IMR-90 (cell line): ENCODE results near the gene TPMT. TPM values are rescaled to one million over a fixed set of nuclear protein-coding genes. Genes with fewer than 3 reads are reported as not detected.
A peak's percentile ranks its signal among the peaks of the same experiment; 100 is the strongest.

Source experiments
- ATAC-seq: fragments of 200-7000 bp; cut with Tn5 transposase; 2 replicates; pipeline ENCODE4 v1.9.1; 2020; ENCODE audit warnings: low read depth, mild to moderate bottlenecking, moderate library complexity
- BruUV-seq: library from RNA; stranded (reverse); fragments of 400-500 nt; replicated peaks from 2 replicates; lab custom pipeline; 2021; lab: Mats Ljungman, UMichigan
- CTCF ChIA-PET: fragments of 300-600 bp; formaldehyde crosslinking; extraction: SDS; loops from one replicate; lab custom pipeline; 2021; ENCODE audit warnings: antibody characterized with exemption; lab: Yijun Ruan, JAX
- POLR2A ChIA-PET: fragments of 300-600 bp; sonication (Branson Sonifier 250); formaldehyde crosslinking; loops from one replicate; lab custom pipeline; 2022; ENCODE audit warnings: antibody characterized with exemption; ENCODE audit not compliant: unreplicated experiment; lab: Charles Lee
- DNase-seq: peaks from one replicate; pipeline ENCODE4 v3.0.0; 2013
- H2AFZ ChIP-seq: replicated peaks from 2 replicates; pipeline ENCODE3; 2013; ENCODE audit warnings: low read length, mild to moderate bottlenecking; ENCODE audit not compliant: poor library complexity
- H2AK5ac ChIP-seq: 2 replicates; pipeline ENCODE4 v1.6.1; 2013; ENCODE audit warnings: low read depth, low read length, inconsistent platforms
- H2AK9ac ChIP-seq: replicated peaks from 2 replicates; pipeline ENCODE3; 2013; ENCODE audit warnings: mild to moderate bottlenecking, low read depth, low read length, moderate library complexity; ENCODE audit not compliant: poor library complexity
- H2BK120ac ChIP-seq: 2 replicates; pipeline ENCODE4 v1.6.1; 2013; ENCODE audit warnings: low read depth, low read length, inconsistent platforms
- H2BK15ac ChIP-seq: 3 replicates; pipeline ENCODE4 v1.6.1; 2013; ENCODE audit warnings: low read depth, low read length, inconsistent platforms
- H2BK20ac ChIP-seq: 2 replicates; pipeline ENCODE4 v1.6.1; 2013; ENCODE audit warnings: low read depth, mild to moderate bottlenecking, inconsistent platforms, low read length, moderate library complexity
- H2BK5ac ChIP-seq: 2 replicates; pipeline ENCODE4 v1.6.1; 2013; ENCODE audit warnings: mild to moderate bottlenecking, low read depth, low read length, inconsistent platforms; ENCODE audit not compliant: poor library complexity, severe bottlenecking
- H3K14ac ChIP-seq: replicated peaks from 2 replicates; pipeline ENCODE4 v1.6.1; 2013; ENCODE audit warnings: low read depth, low read length, inconsistent platforms
- H3K18ac ChIP-seq: 2 replicates; pipeline ENCODE4 v1.6.1; 2013; ENCODE audit warnings: low read depth, low read length, control low read depth
- H3K23ac ChIP-seq: 2 replicates; pipeline ENCODE4 v1.6.1; 2013; ENCODE audit warnings: low read depth, low read length, inconsistent platforms
- H3K27ac ChIP-seq: 2 replicates; pipeline ENCODE4 v1.5.1; 2013; ENCODE audit warnings: mild to moderate bottlenecking, control low read depth, low read length; ENCODE audit not compliant: insufficient read depth
- H3K27me3 ChIP-seq: 2 replicates; pipeline ENCODE4 v1.6.1; 2013; ENCODE audit warnings: low read length; ENCODE audit not compliant: control insufficient read depth, insufficient read depth
- H3K36me3 ChIP-seq: 2 replicates; pipeline ENCODE4 v1.6.1; 2013; ENCODE audit warnings: low read length, mixed read lengths; ENCODE audit not compliant: control insufficient read depth, insufficient read depth
- H3K4ac ChIP-seq: 2 replicates; pipeline ENCODE4 v1.6.1; 2013; ENCODE audit warnings: low read depth, low read length, inconsistent platforms
- H3K4me1 ChIP-seq: 2 replicates; pipeline ENCODE4 v1.6.1; 2013; ENCODE audit warnings: low read length, mixed read lengths; ENCODE audit not compliant: control insufficient read depth, insufficient read depth
- H3K4me2 ChIP-seq: 2 replicates; pipeline ENCODE4 v1.6.1; 2013; ENCODE audit warnings: low read depth, mild to moderate bottlenecking, control low read depth, low read length, moderate library complexity
- H3K4me3 ChIP-seq: 2 replicates; pipeline ENCODE4 v1.5.1; 2013; ENCODE audit warnings: low read depth, mild to moderate bottlenecking, control low read depth, low read length, moderate library complexity; ENCODE audit not compliant: insufficient read depth
- H3K56ac ChIP-seq: 2 replicates; pipeline ENCODE4 v1.6.1; 2013; ENCODE audit warnings: low read length, inconsistent platforms; ENCODE audit not compliant: insufficient read depth; ENCODE audit errors: extremely low read depth
- H3K79me1 ChIP-seq, 2 experiments: 2 replicates each; pipeline ENCODE4 v1.6.1; 2013; ENCODE audit warnings: low read length in 2 of 2, inconsistent platforms in 1 of 2, low read depth in 1 of 2
- H3K9ac ChIP-seq: 2 replicates; pipeline ENCODE4 v1.6.1; 2013; ENCODE audit warnings: low read depth, low read length, control low read depth
- H3K9me1 ChIP-seq: 2 replicates; pipeline ENCODE4 v1.6.1; 2013; ENCODE audit warnings: low read length, inconsistent platforms; ENCODE audit not compliant: insufficient read depth
- H3K9me3 ChIP-seq: 2 replicates; pipeline ENCODE4 v1.6.1; 2013; ENCODE audit warnings: low read length; ENCODE audit not compliant: control insufficient read depth, insufficient read depth
- H4K20me1 ChIP-seq: 2 replicates; pipeline ENCODE4 v1.6.1; 2013; ENCODE audit warnings: low read length, inconsistent platforms; ENCODE audit not compliant: insufficient read depth
- H4K5ac ChIP-seq: 2 replicates; pipeline ENCODE4 v1.6.1; 2013; ENCODE audit warnings: mild to moderate bottlenecking, low read depth, low read length, control low read depth
- H4K8ac ChIP-seq, 2 experiments: 2 replicates each; pipeline ENCODE4 v1.6.1; 2013; ENCODE audit warnings: low read depth in 2 of 2, low read length in 2 of 2, control low read depth in 1 of 2, inconsistent platforms in 1 of 2
- H4K91ac ChIP-seq: 2 replicates; pipeline ENCODE4 v1.6.1; 2013; ENCODE audit warnings: low read depth, low read length, inconsistent platforms; ENCODE audit not compliant: insufficient read depth
- CEBPB ChIP-seq: IDR thresholded peaks from 2 replicates; pipeline ENCODE4 v1.6.1; 2012; ENCODE audit warnings: low read depth, low read length, improper control_type of control experiment
- CHD1 ChIP-seq: IDR thresholded peaks from 2 replicates; pipeline ENCODE4 v1.6.1; 2012; ENCODE audit warnings: low read depth, low read length, improper control_type of control experiment
- CTCF ChIP-seq: conservative IDR thresholded peaks from 2 replicates; pipeline ENCODE4 v1.5.1; 2012; ENCODE audit warnings: mild to moderate bottlenecking, low read depth, low read length, improper control_type of control experiment
- ELK1 ChIP-seq: fragments of 150-350 bp; IDR thresholded peaks from 2 replicates; pipeline ENCODE4 v1.6.1; 2016; ENCODE audit warnings: low read depth, mild to moderate bottlenecking, low read length, moderate library complexity, borderline replicate concordance
- MAFK ChIP-seq: IDR thresholded peaks from 2 replicates; pipeline ENCODE4 v1.6.1; 2012; ENCODE audit warnings: low read depth, low read length, improper control_type of control experiment
- MAZ ChIP-seq: IDR thresholded peaks from 2 replicates; pipeline ENCODE4 v1.6.1; 2012; ENCODE audit warnings: low read depth, mild to moderate bottlenecking, low read length, improper control_type of control experiment, moderate library complexity, borderline replicate concordance
- MXI1 ChIP-seq: IDR thresholded peaks from 2 replicates; pipeline ENCODE4 v1.6.1; 2012; ENCODE audit warnings: low read depth, mild to moderate bottlenecking, low read length, moderate library complexity, borderline replicate concordance
- NFE2L2 ChIP-seq: fragments of 150-350 bp; IDR thresholded peaks from 2 replicates; pipeline ENCODE4 v1.6.1; 2016; ENCODE audit warnings: low read depth, mild to moderate bottlenecking, low read length
- POLR2A ChIP-seq: IDR thresholded peaks from 2 replicates; pipeline ENCODE4 v1.6.1; 2012; ENCODE audit warnings: mild to moderate bottlenecking, low read depth, low read length
- RAD21 ChIP-seq: IDR thresholded peaks from 2 replicates; pipeline ENCODE4 v1.6.1; 2012; ENCODE audit warnings: low read length, improper control_type of control experiment
- RCOR1 ChIP-seq: IDR thresholded peaks from 2 replicates; pipeline ENCODE4 v1.6.1; 2012; ENCODE audit warnings: mild to moderate bottlenecking, low read length, improper control_type of control experiment; ENCODE audit not compliant: insufficient replicate concordance
- RFX5 ChIP-seq: IDR thresholded peaks from 2 replicates; pipeline ENCODE4 v1.8.0; 2012; ENCODE audit warnings: low read depth, mild to moderate bottlenecking, low read length, moderate library complexity
- SMC3 ChIP-seq: fragments of 150-350 bp; IDR thresholded peaks from 2 replicates; pipeline ENCODE4 v1.6.1; 2016; ENCODE audit warnings: low read depth, mild to moderate bottlenecking, antibody characterized with exemption, low read length, moderate library complexity
- USF2 ChIP-seq: fragments of 150-350 bp; IDR thresholded peaks from 2 replicates; pipeline ENCODE4 v1.6.1; 2017; ENCODE audit warnings: mild to moderate bottlenecking, antibody characterized with exemption, low read length, low read depth
- whole genome bisulfite sequencing, 2 experiments: methylation state at CpG; one replicate each; pipeline versions ENCODE4 v1.1.5 to v1.1.7; 2013; ENCODE audit warnings: missing lambda C conversion rate in 2 of 2; ENCODE audit not compliant: insufficient read length in 1 of 2; ENCODE audit errors: extremely low coverage in 2 of 2; 5-methylcytosine and 5-hydroxymethylcytosine counted together
- dilution Hi-C: fragments of 300-500 bp; cut with HindIII; formaldehyde crosslinking; loops from one replicate; pipeline ENCODE4 v1.14.3; 2018; ENCODE audit warnings: low sequenced_read_pairs; ENCODE audit not compliant: unreplicated experiment
- in situ Hi-C: fragments of 300-500 bp; cut with MboI; formaldehyde crosslinking; loops from 3 replicates; pipeline ENCODE4 v1.14.3; 2019; ENCODE audit warnings: low sequenced_read_pairs, inconsistent platforms, mixed read lengths
- intact Hi-C: fragments of 100-400 bp; cut with micrococcal nuclease; formaldehyde crosslinking; loops from 2 replicates; pipeline ENCODE4 v1.10.0; 2022
- polyA plus RNA-seq, 3 experiments: library from polyadenylated mRNA; depleted of rRNA; stranded (reverse); fragments of >200 nt; gene quantifications; 2 replicates each; pipeline ENCODE4 v1.2.3, GENCODE V29; 2012; ENCODE audit warnings: low replicate concordance in 1 of 3
- total RNA-seq: library from RNA; depleted of rRNA; stranded (reverse); fragments of >200 nt; gene quantifications from 2 replicates; pipeline ENCODE4 v1.2.3, GENCODE V29; 2012

Gene TPMT
- total and polyA plus RNA-seq, 2 of the 4 experiments (the other 2 are of a cell fraction), result 10.8 to 14.1 TPM

GRCh38 chr6:18165751-18166150 is 10.9 kb upstream of the TPMT start:
- no peak overlapping the region for H4K8ac ChIP-seq
- H3K9me3 ChIP-seq, result no peaks in the 10 kb centered on the region
- no peak overlapping the region for H3K9ac ChIP-seq
- no peak overlapping the region for H4K91ac ChIP-seq
- no peak overlapping the region for H3K23ac ChIP-seq
- no peaks in the 10 kb centered on the region for H4K20me1 ChIP-seq
- peak overlapping the region; percentile 3 for H2BK5ac ChIP-seq
- no peak overlapping the region for H3K14ac ChIP-seq
- CTCF ChIA-PET, result no interaction called here
- peaks cover 15% of the 10 kb centered on the region for H3K36me3 ChIP-seq
- no peak overlapping the region for H3K27ac ChIP-seq
- in situ Hi-C loops, result no loop called here
- no peak overlapping the region for H3K4me2 ChIP-seq
- H2BK20ac ChIP-seq, result no peak overlapping the region
- no CpG with 5 or more reads among the region's 4 CpGs for WGBS, 2 experiments
- no peak overlapping the region for H3K18ac ChIP-seq
- no peak overlapping the region for H2AK9ac ChIP-seq
- intact Hi-C loops, result no loop called here
- dilution Hi-C loops, result no loop called here
- no peaks in the 10 kb centered on the region; a peak in 1 of 4 replicates for H3K79me1 ChIP-seq
- no TSS peak for BruUV-seq
- H3K56ac ChIP-seq, result no peak overlapping the region
- TF ChIP-seq USF2 (no peak), CHD1 (no peak), MAZ (no peak), RCOR1 (no peak), RFX5 (no peak), CTCF (no peak), POLR2A (no peak), NFE2L2 (no peak), ELK1 (no peak), CEBPB (no peak), SMC3 (no peak), MAFK (no peak), MXI1 (no peak), RAD21 (no peak)
- no peaks in the 10 kb centered on the region for H3K4me1 ChIP-seq
- H4K5ac ChIP-seq, result no peak overlapping the region
- no peak overlapping the region for H2AK5ac ChIP-seq
- H2BK15ac ChIP-seq, result no peak overlapping the region
- no peak overlapping the region for H3K4me3 ChIP-seq
- no peak overlapping the region for H2BK120ac ChIP-seq
- no peak for ATAC-seq
- H2AFZ ChIP-seq, result no peak overlapping the region
- no peak overlapping the region for H3K4ac ChIP-seq
- DNase-seq, result peak; percentile 58
- POLR2A ChIA-PET, result no interaction called here
- peaks cover 6% of the 10 kb centered on the region; the same call in 1 of the 2 replicates for H3K9me1 ChIP-seq
- no peaks in the 10 kb centered on the region for H3K27me3 ChIP-seq
